Liver (tissue), 9 donors: ENCODE measurements around the gene HYLS1. TPM values are rescaled to one million over a fixed set of nuclear protein-coding genes. Genes with fewer than 3 reads are reported as not detected.

Source experiments
- DNase-seq: peaks from one replicate; pipeline ENCODE4 v3.0.0-alpha.2; 2017; ENCODE audit warnings: low spot score
- H3K27ac ChIP-seq, 2 donors: one replicate each; pipeline ENCODE4 v1.7.0; 2013; ENCODE audit warnings: inconsistent platforms in 2 of 2, low read length in 2 of 2, control low read depth in 1 of 2, low read depth in 1 of 2, mild to moderate bottlenecking in 1 of 2
- H3K27me3 ChIP-seq, 4 donors: one replicate each; pipeline versions ENCODE4 v1.6.1 to v1.7.0; 2013; ENCODE audit warnings: low read length in 3 of 4, inconsistent platforms in 1 of 4, mild to moderate bottlenecking in 1 of 4, moderate library complexity in 1 of 4; ENCODE audit not compliant: control insufficient read depth in 4 of 4, insufficient read depth in 4 of 4
- H3K36me3 ChIP-seq, 4 donors: one replicate each; pipeline versions ENCODE4 v1.6.1 to v1.7.0; 2013; ENCODE audit warnings: low read length in 3 of 4, mild to moderate bottlenecking in 3 of 4, low read depth in 1 of 4, moderate library complexity in 1 of 4; ENCODE audit not compliant: control insufficient read depth in 4 of 4, insufficient read depth in 3 of 4
- H3K4me1 ChIP-seq, 4 donors: one replicate each; pipeline versions ENCODE4 v1.6.1 to v1.7.0; 2013; ENCODE audit warnings: low read length in 3 of 4, mild to moderate bottlenecking in 3 of 4, moderate library complexity in 1 of 4; ENCODE audit not compliant: control insufficient read depth in 4 of 4, insufficient read depth in 4 of 4
- H3K4me3 ChIP-seq, 3 donors: one replicate each; pipeline versions ENCODE4 v1.6.1 to v1.7.0; 2013; ENCODE audit warnings: low read length in 3 of 3, control low read depth in 1 of 3, low read depth in 1 of 3, mild to moderate bottlenecking in 1 of 3
- H3K9ac ChIP-seq, 2 donors: one replicate each; pipeline ENCODE4 v1.7.0; 2013; ENCODE audit warnings: low read length in 2 of 2, mild to moderate bottlenecking in 2 of 2, moderate library complexity in 2 of 2, control low read depth in 1 of 2, low read depth in 1 of 2
- H3K9me3 ChIP-seq, 4 donors: one replicate each; pipeline versions ENCODE4 v1.6.1 to v1.7.0; 2013; ENCODE audit warnings: low read length in 3 of 4; ENCODE audit not compliant: control insufficient read depth in 4 of 4
- CTCF ChIP-seq: fragments of 150-350 bp; IDR thresholded peaks from 2 replicates; pipeline ENCODE4 v1.5.1; 2017; ENCODE audit warnings: improper control_type of control experiment, low read depth, low read length; ENCODE audit not compliant: missing input control
- EGR1 ChIP-seq, 2 donors: IDR thresholded peaks; 2 replicates each; pipeline ENCODE4 v1.6.1; 2016 to 2018; ENCODE audit warnings: antibody characterized with exemption in 2 of 2, low read depth in 2 of 2
- FOXA1 ChIP-seq: IDR thresholded peaks from 2 replicates; pipeline ENCODE4 v1.6.1; 2016; ENCODE audit warnings: antibody characterized with exemption
- GABPA ChIP-seq, 2 donors: IDR thresholded peaks in 1 of 2; conservative IDR thresholded peaks in 1 of 2; 2 replicates each; pipeline ENCODE4 v1.6.1; 2016; ENCODE audit warnings: antibody characterized with exemption in 2 of 2, mild to moderate bottlenecking in 1 of 2, moderate library complexity in 1 of 2
- HNF4A ChIP-seq, 2 donors: conservative IDR thresholded peaks; 2 replicates each; pipeline ENCODE4 v1.6.1; 2016; ENCODE audit warnings: antibody characterized with exemption in 2 of 2, mild to moderate bottlenecking in 2 of 2
- HNF4G ChIP-seq: IDR thresholded peaks from 2 replicates; pipeline ENCODE4 v1.6.1; 2016; ENCODE audit warnings: antibody characterized with exemption
- JUND ChIP-seq, 2 donors: IDR thresholded peaks; 2 replicates each; pipeline ENCODE4 v1.6.1; 2016; ENCODE audit warnings: antibody characterized with exemption in 2 of 2
- NR2F2 ChIP-seq: IDR thresholded peaks from 2 replicates; pipeline ENCODE4 v1.6.1; 2016; ENCODE audit warnings: antibody characterized with exemption
- RAD21 ChIP-seq, 2 donors: IDR thresholded peaks; 2 replicates each; pipeline ENCODE4 v1.6.1; 2016; ENCODE audit warnings: antibody characterized with exemption in 2 of 2, mild to moderate bottlenecking in 2 of 2
- RXRA ChIP-seq, 2 donors: IDR thresholded peaks; 2 replicates each; pipeline ENCODE4 v1.6.1; 2017 to 2018; ENCODE audit warnings: antibody characterized with exemption in 2 of 2, mild to moderate bottlenecking in 1 of 2
- SP1 ChIP-seq: IDR thresholded peaks from 2 replicates; pipeline ENCODE4 v1.6.1; 2018; ENCODE audit warnings: antibody characterized with exemption, mild to moderate bottlenecking
- TAF1 ChIP-seq: conservative IDR thresholded peaks from 2 replicates; pipeline ENCODE4 v1.6.1; 2016; ENCODE audit warnings: antibody characterized with exemption, mild to moderate bottlenecking
- YY1 ChIP-seq: IDR thresholded peaks from 2 replicates; pipeline ENCODE4 v1.6.1; 2016; ENCODE audit warnings: antibody characterized with exemption, mild to moderate bottlenecking
- ZBTB33 ChIP-seq: IDR thresholded peaks from 2 replicates; pipeline ENCODE4 v1.6.1; 2016; ENCODE audit warnings: antibody characterized with exemption
- WGBS: extraction: QIAGEN DNeasy Blood & Tissue Kit; methylation state at CpG from one replicate; pipeline ENCODE4 v1.1.7; 2013; 5-methylcytosine and 5-hydroxymethylcytosine counted together
- polyA plus RNA-seq, 2 donors: library from polyadenylated mRNA; stranded (reverse) in 1 of 2; unstranded in 1 of 2; fragments of 200-250 nt in 1 of 2; fragments of >200 nt in 1 of 2; fragmentation: Nextera tagmentation in 1 of 2; extraction: Ambion mirVana in 1 of 2; gene quantifications; one replicate each; pipeline versions ENCODE4 v1.2.1 to v1.2.3, GENCODE V29; 2013 to 2015
- total RNA-seq, 2 donors: library from RNA; depleted of rRNA; stranded (reverse); fragments of >200 nt; gene quantifications; one replicate each; pipeline ENCODE4 v1.2.3, GENCODE V29; 2014
- TF ChIP-seq, protein P1 (sequence below): IDR thresholded peaks from 2 replicates; pipeline ENCODE4 v1.6.1; 2016; ENCODE audit warnings: antibody characterized with exemption
- TF ChIP-seq, protein P2 (sequence below): IDR thresholded peaks from 2 replicates; pipeline ENCODE4 v1.6.1; 2016; ENCODE audit warnings: antibody characterized with exemption
- TF ChIP-seq, protein P3 (sequence below): IDR thresholded peaks from 2 replicates; pipeline ENCODE4 v1.6.1; 2016; ENCODE audit warnings: antibody characterized with exemption, mild to moderate bottlenecking
- donor health status: healthy.
- donor health status: healthy.
- donor health status: healthy.
- donor health status: healthy.
- donor health status: healthy.

The HYLS1 gene
- total and polyA plus RNA-seq, 4 donors: 1.9 to 4.9 (median 3.7) TPM

DNA sequence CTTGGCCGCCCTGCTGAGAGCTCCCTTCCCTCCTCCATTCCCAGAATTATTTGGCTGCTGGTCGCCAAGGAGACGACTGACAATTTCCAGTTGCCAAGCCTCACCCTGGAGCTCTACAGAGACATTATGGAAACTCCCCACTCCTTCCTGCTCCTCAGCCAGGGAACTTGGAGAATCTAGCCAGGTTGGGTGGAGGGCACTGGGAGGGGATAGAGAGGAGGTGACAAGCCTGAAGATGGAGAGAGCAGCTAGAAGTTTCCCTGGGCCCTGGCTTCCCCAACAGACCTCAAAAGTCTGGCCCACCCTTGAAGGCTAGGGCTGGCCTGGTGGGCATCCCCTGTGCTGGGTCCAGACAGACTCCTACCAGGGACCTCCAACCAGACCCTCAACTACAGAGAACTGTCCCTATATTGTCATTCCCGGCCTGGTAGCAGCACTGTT lies 51.6 kb downstream of the HYLS1 start:
- Histone ChIP-seq H3K4me1 (peaks cover 0 to 5% (median 1%) of the 10 kb centered on the region in 4 donors), H3K27me3 (no peaks in the 10 kb centered on the region), H3K9ac (no peak overlapping the region), H3K27ac (no peak overlapping the region), H3K9me3 (no peaks in the 10 kb centered on the region), H3K36me3 (no peaks in the 10 kb centered on the region), H3K4me3 (no peak overlapping the region)
- 75% methylated on average over 4 of the region's 4 CpGs for WGBS
- DNase-seq: no peak
- TF ChIP-seq GABPA (IDR thresholded peaks at IDR 0.05 in 1 of 2, conservative IDR thresholded peaks at IDR 0.05 in 1 of 2): no peak
- no peak for TF ChIP-seq RAD21 (IDR thresholded peaks at IDR 0.05)
- TF ChIP-seq EGR1 (IDR thresholded peaks at IDR 0.05; ENCODE audit: low read depth in 2 of 2): no peak
- TF ChIP-seq, protein P1, sequence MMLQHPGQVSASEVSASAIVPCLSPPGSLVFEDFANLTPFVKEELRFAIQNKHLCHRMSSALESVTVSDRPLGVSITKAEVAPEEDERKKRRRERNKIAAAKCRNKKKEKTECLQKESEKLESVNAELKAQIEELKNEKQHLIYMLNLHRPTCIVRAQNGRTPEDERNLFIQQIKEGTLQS: no peak
- no peak for TF ChIP-seq CTCF
- no peak for TF ChIP-seq JUND (IDR thresholded peaks at IDR 0.05)
- TF ChIP-seq SP1: no peak
- no peak for TF ChIP-seq TAF1
- TF ChIP-seq, protein P2, sequence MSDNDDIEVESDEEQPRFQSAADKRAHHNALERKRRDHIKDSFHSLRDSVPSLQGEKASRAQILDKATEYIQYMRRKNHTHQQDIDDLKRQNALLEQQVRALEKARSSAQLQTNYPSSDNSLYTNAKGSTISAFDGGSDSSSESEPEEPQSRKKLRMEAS: no peak
- TF ChIP-seq HNF4G: no peak
- no peak for TF ChIP-seq HNF4A (conservative IDR thresholded peaks at IDR 0.05)
- TF ChIP-seq YY1: no peak
- TF ChIP-seq, protein P3, sequence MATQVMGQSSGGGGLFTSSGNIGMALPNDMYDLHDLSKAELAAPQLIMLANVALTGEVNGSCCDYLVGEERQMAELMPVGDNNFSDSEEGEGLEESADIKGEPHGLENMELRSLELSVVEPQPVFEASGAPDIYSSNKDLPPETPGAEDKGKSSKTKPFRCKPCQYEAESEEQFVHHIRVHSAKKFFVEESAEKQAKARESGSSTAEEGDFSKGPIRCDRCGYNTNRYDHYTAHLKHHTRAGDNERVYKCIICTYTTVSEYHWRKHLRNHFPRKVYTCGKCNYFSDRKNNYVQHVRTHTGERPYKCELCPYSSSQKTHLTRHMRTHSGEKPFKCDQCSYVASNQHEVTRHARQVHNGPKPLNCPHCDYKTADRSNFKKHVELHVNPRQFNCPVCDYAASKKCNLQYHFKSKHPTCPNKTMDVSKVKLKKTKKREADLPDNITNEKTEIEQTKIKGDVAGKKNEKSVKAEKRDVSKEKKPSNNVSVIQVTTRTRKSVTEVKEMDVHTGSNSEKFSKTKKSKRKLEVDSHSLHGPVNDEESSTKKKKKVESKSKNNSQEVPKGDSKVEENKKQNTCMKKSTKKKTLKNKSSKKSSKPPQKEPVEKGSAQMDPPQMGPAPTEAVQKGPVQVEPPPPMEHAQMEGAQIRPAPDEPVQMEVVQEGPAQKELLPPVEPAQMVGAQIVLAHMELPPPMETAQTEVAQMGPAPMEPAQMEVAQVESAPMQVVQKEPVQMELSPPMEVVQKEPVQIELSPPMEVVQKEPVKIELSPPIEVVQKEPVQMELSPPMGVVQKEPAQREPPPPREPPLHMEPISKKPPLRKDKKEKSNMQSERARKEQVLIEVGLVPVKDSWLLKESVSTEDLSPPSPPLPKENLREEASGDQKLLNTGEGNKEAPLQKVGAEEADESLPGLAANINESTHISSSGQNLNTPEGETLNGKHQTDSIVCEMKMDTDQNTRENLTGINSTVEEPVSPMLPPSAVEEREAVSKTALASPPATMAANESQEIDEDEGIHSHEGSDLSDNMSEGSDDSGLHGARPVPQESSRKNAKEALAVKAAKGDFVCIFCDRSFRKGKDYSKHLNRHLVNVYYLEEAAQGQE: no peak
- no peak for TF ChIP-seq NR2F2

- WGBS: 97% methylated on average over 4 of the region's 4 CpGs
These were observed 52.7 kb downstream of the HYLS1 start for GRCh38 chr11:125940145-125940544.

More at GRCh38 chr11:125940145-125940544, 52.7 kb downstream of the HYLS1 start:
- H3K9me3 ChIP-seq: no peaks in the 10 kb centered on the region
- no peak overlapping the region for H3K9ac ChIP-seq
- no peaks in the 10 kb centered on the region for H3K27me3 ChIP-seq
- DNase-seq: no peak
- no peak overlapping the region for H3K4me3 ChIP-seq
- H3K27ac ChIP-seq: no peak overlapping the region
- TF ChIP-seq EGR1 (IDR thresholded peaks at IDR 0.05; ENCODE audit: low read depth in 2 of 2): no peak
- TF ChIP-seq, protein P3: no peak
- TF ChIP-seq YY1: no peak
- TF ChIP-seq FOXA1: no peak
- no peak for TF ChIP-seq RXRA (IDR thresholded peaks at IDR 0.05)
- no peak for TF ChIP-seq RAD21 (IDR thresholded peaks at IDR 0.05)
- TF ChIP-seq TAF1: no peak
- TF ChIP-seq ZBTB33: no peak
- TF ChIP-seq, protein P1: no peak
- TF ChIP-seq SP1: no peak
- no peak for TF ChIP-seq HNF4G
- H3K36me3 ChIP-seq: no peaks in the 10 kb centered on the region
- peaks cover 0 to 5% (median 1%) of the 10 kb centered on the region in 4 donors for H3K4me1 ChIP-seq
